Measurements from ENCODE around the gene CDK13.

CDK13 gene

DNA sequence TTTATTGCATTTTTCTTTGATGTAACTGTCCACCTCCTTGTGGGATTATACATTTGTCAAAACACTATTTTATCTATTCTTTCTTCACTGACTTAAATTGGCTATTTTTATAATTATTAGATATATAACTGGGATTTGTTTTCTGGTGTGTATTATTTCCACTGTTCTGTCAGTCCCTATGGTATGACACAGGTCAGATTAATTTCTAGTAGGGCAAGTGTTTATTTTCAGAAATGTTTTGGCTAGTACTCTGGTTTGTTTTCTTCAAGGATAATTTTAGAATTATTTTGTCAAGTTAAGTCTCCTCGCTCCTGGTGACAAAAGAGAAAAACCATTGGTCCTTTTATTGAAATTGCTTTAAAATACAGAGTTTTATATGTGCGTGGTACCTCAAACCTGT, 93.1 kb downstream of the CDK13 start:
- TF ChIP-seq CTCF (IDR thresholded peaks at IDR 0.05; ENCODE audit: borderline replicate concordance, control extremely low read depth, extremely low read depth, insufficient read depth, missing control alignments) = no peak
- no peak for DNase-seq (ENCODE audit: low spot score)
- in situ Hi-C loops (cut with MboI; ENCODE audit: low sequenced_read_pairs, unreplicated experiment) = loop anchor here (10.0 kb wide), 1 partner anchor 98 kb away; no protein-coding TSS in a partner anchor

GRCh38 chr7:40047661-40048060, 97.6 kb downstream of the CDK13 start:
- no peak for DNase-seq (ENCODE audit: low spot score)
- in situ Hi-C loops (cut with MboI; ENCODE audit: low sequenced_read_pairs, unreplicated experiment) = loop anchor here (10.0 kb wide), 1 partner anchor 103 kb away; no protein-coding TSS in a partner anchor
- TF ChIP-seq CTCF (IDR thresholded peaks at IDR 0.05; ENCODE audit: borderline replicate concordance, control extremely low read depth, extremely low read depth, insufficient read depth, missing control alignments) = no peak

DNA sequence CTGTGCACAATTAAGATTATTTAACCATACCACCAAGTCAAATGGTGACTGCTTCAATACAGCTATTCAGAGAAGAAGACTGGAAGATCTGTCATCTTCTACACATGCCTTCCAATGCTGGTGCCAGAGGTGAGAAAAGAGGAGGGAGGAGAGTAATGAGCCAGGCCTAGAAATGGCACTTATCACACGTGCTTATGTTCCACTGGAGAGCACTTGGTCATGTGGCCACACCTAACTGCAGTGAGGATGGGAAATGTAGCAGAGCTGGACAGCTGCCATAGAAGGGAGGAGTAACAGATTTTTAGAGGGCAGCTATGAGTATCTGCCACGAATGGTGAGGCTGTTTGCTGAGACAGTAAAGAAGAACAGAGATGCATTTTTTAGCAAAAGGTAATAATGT, 107.2 kb downstream of the CDK13 start:
- TF ChIP-seq CTCF (IDR thresholded peaks at IDR 0.05; ENCODE audit: borderline replicate concordance, control extremely low read depth, extremely low read depth, insufficient read depth, missing control alignments) = no peak
- DNase-seq (ENCODE audit: low spot score) = no peak
- in situ Hi-C loops (cut with MboI; ENCODE audit: low sequenced_read_pairs, unreplicated experiment) = loop anchor here (25.0 kb wide), 1 partner anchor 470 kb away; no protein-coding TSS in a partner anchor

- TF ChIP-seq CTCF (IDR thresholded peaks at IDR 0.05; ENCODE audit: borderline replicate concordance, control extremely low read depth, extremely low read depth, insufficient read depth, missing control alignments) = no peak
- in situ Hi-C loops (cut with MboI; ENCODE audit: low sequenced_read_pairs, unreplicated experiment) = loop anchor here (25.0 kb wide), 1 partner anchor 471 kb away; no protein-coding TSS in a partner anchor
- no peak for DNase-seq (ENCODE audit: low spot score)
These were observed 108.0 kb downstream of the CDK13 start for GRCh38 chr7:40058026-40058425.

DNA sequence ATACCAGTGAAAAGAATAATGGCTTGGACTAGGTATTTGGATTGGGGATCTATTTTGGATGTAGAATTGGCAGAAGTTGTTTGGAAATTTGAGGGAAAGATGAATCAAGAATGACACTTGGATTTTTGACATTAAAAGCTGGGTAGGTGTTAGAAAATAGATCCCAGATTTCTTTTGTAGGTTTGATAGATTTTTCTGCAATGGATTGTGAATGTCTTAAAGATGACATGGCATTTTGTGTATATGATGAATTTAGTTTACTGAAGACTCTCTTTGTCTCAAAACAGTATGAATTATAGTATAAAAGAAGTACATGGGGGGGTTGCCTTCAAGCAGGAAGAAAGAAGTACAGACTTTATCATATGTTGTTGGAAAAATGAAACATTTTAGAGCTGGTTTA, 108.6 kb downstream of the CDK13 start:
- DNase-seq (ENCODE audit: low spot score) = no peak
- no peak for TF ChIP-seq CTCF (IDR thresholded peaks at IDR 0.05; ENCODE audit: borderline replicate concordance, control extremely low read depth, extremely low read depth, insufficient read depth, missing control alignments)
- in situ Hi-C loops (cut with MboI; ENCODE audit: low sequenced_read_pairs, unreplicated experiment) = loop anchor here (25.0 kb wide), 1 partner anchor 471 kb away; no protein-coding TSS in a partner anchor

GRCh38 chr7:40059057-40059456, 109.0 kb downstream of the CDK13 start:
- in situ Hi-C loops (cut with MboI; ENCODE audit: low sequenced_read_pairs, unreplicated experiment) = loop anchor here (25.0 kb wide), 1 partner anchor 472 kb away; no protein-coding TSS in a partner anchor
- no peak for TF ChIP-seq CTCF (IDR thresholded peaks at IDR 0.05; ENCODE audit: borderline replicate concordance, control extremely low read depth, extremely low read depth, insufficient read depth, missing control alignments)
- DNase-seq (ENCODE audit: low spot score) = no peak

Measured in GM13976 (cell line).